GM19438 (cell line): ENCODE data around the gene CNN3.

Experiments
- ATAC-seq: cut with Tn5 transposase; IDR thresholded peaks from one replicate; pipeline ENCODE4 v1.9.1; 2021; ENCODE audit warnings: low read depth; ENCODE audit not compliant: unreplicated experiment

CNN3 gene

GRCh38 chr1:94892604-94893254 is 34.2 kb downstream of the CNN3 start:
- no peak for ATAC-seq

- no peak for ATAC-seq
Observed at GRCh38 chr1:94888201-94888600, 38.7 kb downstream of the CNN3 start.

GRCh38 chr1:94887603-94888171 is 39.2 kb downstream of the CNN3 start:
- no peak for ATAC-seq

- no peak for ATAC-seq
Observed at GRCh38 chr1:94887106-94887505, 39.8 kb downstream of the CNN3 start.

GRCh38 chr1:94886361-94886760 is 40.5 kb downstream of the CNN3 start:
- no peak for ATAC-seq

GRCh38 chr1:94884507-94884906 is 42.4 kb downstream of the CNN3 start:
- no peak for ATAC-seq

GRCh38 chr1:94884106-94884505 is 42.8 kb downstream of the CNN3 start:
- no peak for ATAC-seq

- no peak for ATAC-seq
Observed at GRCh38 chr1:94883691-94884090, 43.2 kb downstream of the CNN3 start.

- no peak for ATAC-seq
Observed at GRCh38 chr1:94878329-94878728, 48.6 kb downstream of the CNN3 start.

- ATAC-seq: no peak
Observed at GRCh38 chr1:94876362-94876761, 50.5 kb downstream of the CNN3 start.

GRCh38 chr1:94875794-94876193 is 51.1 kb downstream of the CNN3 start:
- no peak for ATAC-seq

- ATAC-seq: no peak
Observed at GRCh38 chr1:94874423-94874822, 52.5 kb downstream of the CNN3 start.

GRCh38 chr1:94873520-94874351 is 53.2 kb downstream of the CNN3 start:
- no peak for ATAC-seq

- no peak for ATAC-seq
Observed at GRCh38 chr1:94872771-94873495, 54.0 kb downstream of the CNN3 start.

GRCh38 chr1:94871031-94871430 is 55.9 kb downstream of the CNN3 start:
- ATAC-seq: no peak

- ATAC-seq: no peak
Observed at GRCh38 chr1:94866164-94866807, 60.6 kb downstream of the CNN3 start.

GRCh38 chr1:94865360-94865759 is 61.5 kb downstream of the CNN3 start:
- no peak for ATAC-seq

GRCh38 chr1:94864821-94865220 is 62.1 kb downstream of the CNN3 start:
- no peak for ATAC-seq

GRCh38 chr1:94863919-94864318 is 63.0 kb downstream of the CNN3 start:
- no peak for ATAC-seq

GRCh38 chr1:94863297-94863911 is 63.5 kb downstream of the CNN3 start:
- ATAC-seq: no peak
